NCI-H460 (cell line): ENCODE measurements around the gene UBAP2L. TPM values are rescaled to one million over a fixed set of nuclear protein-coding genes. Genes with fewer than 3 reads are reported as not detected.
"Not testable (repeated sequence)": the region's sequence is repeated elsewhere in the genome, so short reads cannot be mapped to it uniquely, and the experiment has no call there.

Source experiments
- DNase-seq: peaks from one replicate; pipeline ENCODE4 v3.0.0-alpha.2; 2016; ENCODE audit warnings: low read depth; ENCODE audit errors: extremely low read depth
- total RNA-seq: library from RNA; depleted of rRNA; stranded (reverse); fragments of >200 nt; shearing (Covaris generic); gene quantifications from 2 replicates; pipeline ENCODE4 v1.2.3, GENCODE V29; 2014

UBAP2L gene
- total RNA-seq, 1 experiment from 2014 or later, result 95.5 TPM

DNA sequence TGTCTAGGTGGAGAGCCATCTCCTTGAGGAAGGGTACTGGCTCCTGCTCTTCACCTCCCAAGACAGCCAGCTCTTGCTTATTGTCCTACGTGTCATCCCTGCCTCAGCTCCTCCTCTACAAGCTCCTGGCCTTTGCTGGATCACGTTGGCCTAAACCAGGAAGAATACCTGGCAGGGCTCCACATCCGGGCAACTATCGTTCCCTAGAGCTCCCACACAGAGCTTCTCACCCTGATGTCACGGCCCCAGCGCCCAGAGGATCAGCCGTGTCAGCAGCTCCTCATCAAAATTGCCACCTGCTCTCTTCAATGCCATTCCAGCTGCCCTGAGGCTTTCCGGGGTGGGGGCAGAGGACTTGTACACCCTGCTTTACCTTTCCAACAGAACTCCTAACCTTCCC, 26.9 kb upstream of the UBAP2L start:
- no peak for DNase-seq

DNA sequence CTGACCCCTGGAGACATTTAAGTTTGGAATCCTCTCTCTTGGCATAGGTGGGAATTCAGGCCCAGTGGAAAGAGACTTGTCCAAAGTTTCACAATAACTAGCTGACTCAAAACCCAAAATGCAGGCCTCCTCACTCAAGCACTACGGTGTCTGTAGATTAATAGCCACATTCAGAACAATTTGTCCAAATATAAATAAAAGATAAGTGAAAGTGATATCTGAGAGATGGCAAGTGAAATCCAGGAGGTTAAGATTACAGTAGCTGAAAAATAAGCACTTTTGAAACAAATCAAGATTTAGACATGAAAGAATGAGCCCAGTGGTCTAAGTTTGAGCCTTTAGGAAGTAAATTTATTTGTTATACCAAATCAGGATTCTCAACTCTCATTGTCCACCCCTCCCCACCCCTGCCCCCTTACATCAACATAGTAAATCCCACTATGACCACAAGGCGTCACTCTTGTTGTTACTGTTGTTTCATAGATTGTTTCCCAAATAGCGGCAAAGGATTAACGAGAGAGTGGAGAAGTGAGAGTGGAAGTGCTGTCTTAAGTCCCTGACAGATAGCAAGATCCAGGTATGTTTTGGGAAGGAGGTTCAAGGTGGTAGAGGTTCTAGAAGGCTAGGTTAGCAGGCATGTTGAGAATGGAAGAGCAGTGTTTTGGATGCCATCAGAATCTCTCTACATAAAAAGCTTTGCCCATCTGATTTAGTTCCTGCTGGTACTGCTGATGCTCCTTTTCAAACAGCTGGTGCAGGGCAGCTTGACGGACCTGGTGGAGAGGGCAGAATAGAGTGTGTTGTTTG, 21.8 kb upstream of the UBAP2L start:
- DNase-seq, result peak; percentile 64

DNA sequence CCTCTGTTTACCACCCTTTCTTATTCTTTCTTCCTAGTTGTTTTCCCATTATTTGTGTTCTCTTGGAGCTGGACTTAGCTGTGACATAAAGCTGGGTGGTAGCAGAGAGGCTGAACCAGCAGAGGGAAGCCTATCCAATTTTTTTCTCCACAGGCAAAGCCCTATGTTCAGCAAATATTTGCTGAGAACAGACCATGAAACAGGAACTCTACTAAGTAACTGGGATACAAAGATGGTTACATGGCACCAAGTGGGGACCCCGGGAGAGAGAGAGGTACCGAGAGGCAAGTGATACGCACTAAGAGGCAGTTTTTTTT, 21.2 kb upstream of the UBAP2L start:
- DNase-seq, result no peak

DNA sequence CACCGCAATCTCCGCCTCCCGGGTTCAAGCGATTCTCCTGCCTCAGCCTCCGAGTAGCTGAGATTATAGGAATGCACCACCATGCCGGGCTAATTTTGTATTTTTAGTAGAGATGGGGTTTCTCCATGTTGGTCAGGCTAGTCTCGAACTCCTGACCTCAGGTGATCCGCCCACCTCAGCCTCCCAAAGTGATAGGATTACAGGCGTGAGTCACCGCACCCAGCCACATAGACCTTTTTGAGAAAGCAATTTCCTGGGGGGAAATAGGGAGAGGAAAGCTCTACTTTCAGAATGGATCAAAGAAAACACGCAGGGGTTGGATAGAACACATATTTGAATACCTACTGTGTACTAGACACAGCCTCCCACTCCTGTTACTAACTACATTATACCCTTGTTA, 15.0 kb upstream of the UBAP2L start:
- DNase-seq, result not testable (repeated sequence)

DNA sequence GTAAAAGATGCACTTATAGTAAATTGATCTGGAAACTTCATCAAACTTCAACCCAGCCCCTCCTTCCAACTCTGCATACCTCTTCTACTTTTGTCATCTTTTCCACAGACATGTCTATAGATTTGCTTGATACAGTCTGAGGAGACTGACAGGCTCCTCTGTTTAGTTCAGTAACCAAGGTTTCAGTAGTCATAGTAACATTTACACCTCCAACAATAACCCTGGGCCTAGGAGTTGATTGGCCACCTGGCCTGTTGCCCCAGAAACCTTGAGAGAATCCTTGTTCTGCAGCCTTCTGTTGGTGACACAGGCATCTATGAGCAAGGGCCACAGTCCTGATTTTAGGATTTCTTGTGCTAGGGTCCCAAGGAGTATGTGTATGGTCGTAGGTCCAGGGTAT, 14.6 kb upstream of the UBAP2L start, which contains the start of gene CFAP141:
TSS of gene CFAP141 (minus strand) at position 138 of the 400 bp plus-strand sequence. CDS start at position 112, 26 bp downstream.
- no peak for DNase-seq

DNA sequence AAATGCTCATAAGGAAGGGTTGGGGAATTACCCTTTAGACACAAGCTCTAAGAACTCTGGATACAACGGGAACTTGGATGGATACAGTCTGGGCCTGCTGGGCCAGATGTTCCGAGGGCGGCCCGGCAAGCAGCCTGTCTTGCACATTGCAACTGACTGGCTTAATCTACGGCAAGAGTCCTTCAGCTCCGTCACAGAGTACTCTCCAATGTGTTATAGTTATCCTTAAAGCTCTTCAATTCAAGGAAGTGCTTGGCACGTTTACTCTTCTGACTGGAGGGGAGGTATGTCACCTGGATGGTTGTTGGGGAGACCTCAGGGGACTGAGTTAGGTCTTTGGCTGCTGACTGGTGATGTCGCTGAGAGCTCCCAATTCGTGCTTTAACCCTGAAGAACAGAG, 13.5 kb upstream of the UBAP2L start:
- no peak for DNase-seq

DNA sequence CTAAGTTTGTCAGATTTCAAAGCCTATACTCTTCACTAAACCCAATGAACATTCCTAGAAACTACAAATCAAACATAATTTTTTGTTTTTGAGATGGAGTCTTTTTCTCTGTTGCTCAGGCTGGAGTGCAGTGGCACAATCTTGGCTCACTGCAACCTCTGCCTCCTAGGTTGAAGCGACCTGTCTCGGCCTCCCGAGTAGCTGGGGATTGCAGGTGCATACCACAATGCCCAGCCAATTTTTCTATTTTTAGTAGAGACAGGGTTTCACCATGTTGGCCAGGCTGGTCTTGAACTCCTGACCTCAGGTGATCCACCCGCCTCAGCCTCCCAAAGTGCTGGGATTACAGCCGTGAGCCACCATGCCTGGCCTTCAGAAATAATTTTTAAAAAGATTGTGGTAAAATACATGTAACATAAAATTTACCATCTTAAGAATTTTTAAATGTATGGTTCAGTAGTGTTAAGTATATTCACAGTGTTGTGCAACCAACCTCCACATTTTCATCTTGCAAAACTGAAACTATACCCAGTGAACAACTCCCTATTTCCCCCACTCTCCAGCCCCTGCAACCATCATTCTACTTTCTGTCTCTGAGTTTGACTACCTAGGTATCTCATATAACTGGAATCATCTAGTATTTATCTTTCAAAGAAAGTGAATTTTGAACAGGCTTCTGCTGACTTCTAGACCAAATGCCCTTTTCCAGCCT, 11.9 kb upstream of the UBAP2L start:
- no peak for DNase-seq

DNA sequence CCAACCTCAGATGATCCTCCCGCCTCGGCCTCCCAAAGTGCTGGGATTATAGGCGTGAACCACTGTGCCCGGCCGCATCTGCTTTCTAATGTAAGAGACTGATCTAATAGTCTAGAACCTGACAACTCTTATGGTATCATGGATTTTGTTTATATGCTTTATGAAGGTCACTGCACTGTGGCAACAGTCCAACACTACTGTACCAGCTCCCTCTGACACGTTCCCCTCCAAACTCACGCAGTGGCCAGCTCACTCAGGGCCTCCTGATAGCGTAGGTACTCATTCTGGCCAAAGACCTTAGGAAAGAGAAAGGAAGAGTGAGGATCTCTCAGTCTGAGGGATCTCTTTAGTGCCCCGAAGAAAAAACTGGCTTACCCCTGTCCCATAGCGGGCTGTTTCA, 8.7 kb upstream of the UBAP2L start:
- DNase-seq, result no peak

DNA sequence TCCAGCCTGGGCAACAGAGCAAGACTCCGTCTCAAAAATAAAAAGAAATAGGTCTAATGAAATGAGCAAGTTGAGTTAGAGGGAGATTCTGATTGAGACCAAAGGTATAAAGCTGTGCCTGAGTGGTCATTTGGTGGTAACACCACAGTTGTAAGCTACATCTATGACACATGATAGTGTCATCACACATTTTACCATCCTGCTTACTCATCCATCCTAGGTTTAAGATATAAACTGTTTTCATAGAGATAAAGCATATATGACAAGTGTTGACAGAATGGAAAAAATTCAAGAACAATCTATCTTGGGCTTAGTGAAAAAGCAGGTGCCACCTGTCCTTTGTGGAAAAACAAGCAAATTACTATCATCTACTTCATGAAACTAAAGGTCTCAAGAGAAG, 7.5 kb upstream of the UBAP2L start:
- no peak for DNase-seq

DNA sequence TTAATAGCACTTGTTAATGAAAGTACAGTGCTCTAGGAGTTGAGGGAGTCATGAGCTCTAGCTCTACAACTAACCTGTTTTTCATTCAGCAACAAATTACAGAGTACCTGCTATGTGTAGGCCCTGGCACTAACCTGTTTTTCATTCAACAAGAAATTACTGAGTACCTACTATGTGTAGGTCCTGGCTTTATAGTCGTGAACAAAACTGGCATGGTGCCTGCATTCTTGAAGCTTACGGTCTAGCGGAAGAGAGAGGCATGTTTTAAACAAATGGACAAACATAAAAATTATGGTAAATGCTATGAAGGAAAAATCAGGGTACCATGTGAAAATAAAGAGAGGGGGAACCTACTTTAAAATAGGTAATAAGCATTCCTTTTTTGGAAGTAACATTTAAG, 2.2 kb upstream of the UBAP2L start:
- DNase-seq, result no peak

DNA sequence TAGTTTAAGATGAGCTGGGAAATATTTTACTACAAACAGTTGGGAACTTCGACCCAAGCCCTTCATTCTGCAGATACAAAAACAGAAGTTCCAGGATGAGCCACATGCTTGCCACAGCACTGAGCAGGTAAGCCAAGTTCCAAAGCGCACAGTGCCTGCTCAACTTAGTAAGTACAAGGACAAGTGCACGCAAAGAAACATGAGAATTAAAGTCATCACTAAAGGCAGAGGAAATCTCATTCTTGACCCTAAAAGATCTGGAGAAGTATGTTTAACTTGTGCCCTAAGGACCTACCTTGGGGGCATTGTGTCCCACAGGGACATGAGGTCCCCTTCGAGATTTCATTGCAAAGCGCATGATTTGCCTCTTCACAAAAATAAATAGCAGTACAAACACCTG, 1.2 kb upstream of the UBAP2L start:
- DNase-seq, result no peak

DNA sequence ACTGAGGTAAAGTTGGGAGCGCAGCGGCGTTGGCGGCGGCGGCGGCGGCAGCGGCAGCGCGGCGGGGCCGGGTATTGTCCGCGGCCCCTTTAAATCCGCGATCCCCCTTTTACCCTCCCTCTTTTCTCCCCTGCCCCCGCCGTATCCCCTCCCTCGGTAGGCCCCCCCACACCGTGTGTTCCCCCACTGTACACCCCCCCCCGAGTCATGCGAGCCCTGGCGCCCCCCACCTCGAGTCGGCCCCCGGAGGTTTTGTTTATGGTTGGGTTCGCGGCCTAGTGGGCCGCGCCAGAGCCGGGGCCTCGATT, 169 bp downstream of the UBAP2L start:
- DNase-seq, result no peak

DNA sequence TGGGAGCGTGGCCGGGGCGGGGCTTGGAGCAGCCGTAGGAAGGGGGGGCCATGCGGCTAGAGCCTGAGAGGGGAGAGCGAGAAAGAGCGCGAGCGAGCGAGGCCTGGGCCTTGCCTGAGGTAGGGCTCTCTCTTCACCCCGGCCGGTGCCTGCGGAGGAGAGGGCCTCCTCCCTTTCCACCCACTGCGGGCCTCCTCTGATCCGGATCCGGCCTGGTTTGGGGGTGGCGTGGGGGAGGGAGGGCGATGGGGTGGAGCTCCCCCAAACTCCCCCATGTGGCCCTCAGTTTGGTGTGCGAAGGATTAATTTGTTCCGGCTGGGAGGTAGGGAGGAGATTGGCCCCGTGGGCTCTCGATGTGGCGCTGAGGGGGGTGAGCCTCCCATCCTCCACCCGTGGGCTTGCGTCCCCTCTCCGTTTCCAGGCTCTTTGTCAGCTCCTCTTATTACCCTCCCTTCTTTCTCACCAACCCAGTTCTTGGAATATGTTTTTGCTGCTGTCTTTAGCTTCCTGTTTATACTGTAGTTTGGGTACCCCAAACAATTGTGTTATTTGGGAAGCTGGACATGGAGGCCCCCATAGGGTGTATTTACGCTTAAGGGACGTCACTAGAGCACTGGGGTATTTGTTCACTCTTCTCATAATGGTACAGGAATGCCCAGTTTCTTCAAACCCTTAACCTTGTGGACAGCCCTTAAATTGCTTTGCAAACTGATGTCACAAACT, 685 bp downstream of the UBAP2L start:
- DNase-seq, result peak; percentile 23

DNA sequence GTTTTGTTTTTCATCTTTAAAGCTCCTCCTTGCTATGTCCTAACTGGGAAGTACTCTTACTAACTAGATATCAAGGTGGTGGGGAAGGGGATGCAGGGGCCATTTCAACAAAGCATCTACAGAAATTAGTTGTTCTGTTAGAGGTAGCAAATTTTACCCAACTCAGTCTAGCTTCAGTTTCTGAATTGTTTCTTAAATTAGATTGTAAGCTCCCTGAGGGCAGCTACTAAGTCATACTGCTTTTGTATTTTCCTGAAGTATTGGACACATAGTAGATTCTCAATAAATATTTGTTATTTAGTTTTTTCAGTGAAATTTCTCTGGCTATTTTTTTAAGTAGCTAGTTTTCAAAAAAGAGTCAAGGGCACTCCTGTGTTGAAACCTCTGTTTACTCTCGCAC, 1.8 kb downstream of the UBAP2L start:
- DNase-seq, result no peak

DNA sequence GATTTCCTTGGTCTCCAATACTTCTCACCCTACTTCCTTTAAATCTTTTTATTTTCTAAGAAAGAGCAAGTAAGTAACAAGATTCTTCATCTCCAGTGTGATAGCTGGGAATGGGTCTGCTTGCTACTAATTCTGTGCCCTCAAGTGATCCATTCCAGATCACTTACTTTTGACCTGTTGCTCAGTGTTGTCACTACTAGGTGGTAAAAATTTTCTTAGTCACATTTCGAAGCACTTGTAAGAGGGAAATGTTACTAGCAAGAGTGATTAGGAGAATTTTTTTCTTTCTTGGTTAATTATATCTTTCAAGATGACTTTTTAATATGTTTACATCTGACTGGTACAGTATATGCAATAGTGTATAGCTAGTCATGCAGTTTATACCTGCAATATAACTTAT, 2.2 kb downstream of the UBAP2L start:
- DNase-seq, result no peak

DNA sequence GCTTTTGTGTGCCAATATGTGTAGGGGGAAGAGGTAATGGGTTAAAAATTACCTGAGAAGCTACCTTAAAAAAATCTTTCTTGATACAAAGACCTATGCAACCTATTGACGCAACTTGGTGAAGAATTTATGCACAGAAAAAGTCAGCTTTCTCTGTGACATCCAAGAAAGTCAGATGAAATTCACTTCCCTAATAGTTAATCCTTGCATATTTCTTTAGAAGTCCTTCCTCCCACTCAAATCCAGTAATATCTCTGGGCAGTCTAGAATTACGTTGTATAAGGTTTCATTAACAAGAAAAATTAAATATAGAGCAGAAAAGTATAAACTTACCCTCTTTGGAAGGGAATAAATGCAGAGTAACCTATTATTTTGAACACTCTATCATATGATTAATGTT, 2.9 kb downstream of the UBAP2L start:
- no peak for DNase-seq

DNA sequence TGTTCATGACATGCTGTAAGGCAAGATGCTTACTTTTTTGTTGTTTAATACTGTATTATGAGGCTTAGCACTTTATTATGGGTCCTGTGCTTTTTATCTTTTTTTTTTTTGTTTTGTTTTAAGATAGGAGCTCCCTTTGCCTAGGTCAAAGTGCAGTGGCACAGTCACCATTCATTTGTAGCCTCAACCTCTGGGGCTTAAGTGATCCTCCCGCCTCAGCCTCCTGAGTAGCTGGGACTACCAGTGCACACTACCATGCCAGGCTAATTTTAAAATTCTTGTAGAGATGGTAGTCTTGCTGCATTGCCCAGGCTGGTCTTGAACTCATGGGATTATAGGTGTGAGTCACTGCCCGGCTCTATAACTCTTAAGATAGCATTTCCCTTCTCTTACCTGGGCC, 4.6 kb downstream of the UBAP2L start:
- no peak for DNase-seq

DNA sequence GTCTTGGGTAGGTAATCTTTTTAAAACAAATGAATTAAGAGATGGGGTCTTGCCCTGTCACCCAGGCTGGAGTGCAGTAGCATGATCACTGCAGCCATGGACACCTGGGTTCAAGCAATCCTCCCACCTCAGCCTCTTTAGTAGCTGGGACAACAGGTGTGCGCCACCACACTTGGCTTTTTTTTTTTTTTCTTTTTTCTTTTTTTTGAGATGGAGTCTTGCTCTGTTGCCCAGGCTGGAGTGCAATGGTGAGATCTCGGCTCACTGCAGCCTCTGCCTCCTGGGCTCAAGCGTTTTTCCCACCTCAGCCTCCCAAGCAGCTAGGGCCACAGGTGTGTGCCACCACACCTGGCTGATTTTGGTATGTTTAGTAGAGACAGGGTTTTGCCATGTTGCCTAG, 10.4 kb downstream of the UBAP2L start:
- not testable (repeated sequence) for DNase-seq

DNA sequence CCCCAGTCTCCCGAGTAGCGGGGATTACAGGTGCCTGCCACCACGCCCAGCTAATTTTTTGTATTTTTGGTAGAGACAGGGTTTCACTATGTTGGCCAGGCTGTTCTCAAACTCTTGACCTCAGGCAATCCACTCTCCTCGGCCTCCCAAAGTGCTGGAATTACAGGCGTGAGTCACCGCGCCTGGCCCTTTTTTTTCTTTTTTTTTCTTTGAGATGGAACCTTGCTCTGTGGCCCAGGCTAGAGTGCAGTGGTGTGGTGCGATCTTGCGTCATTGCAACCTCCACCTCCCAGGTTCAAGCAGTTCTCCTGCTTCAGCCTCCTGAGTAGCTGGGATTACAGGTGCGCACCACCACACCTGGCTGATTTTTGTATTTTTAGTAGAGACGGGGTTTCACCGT, 12.4 kb downstream of the UBAP2L start:
- DNase-seq, result not testable (repeated sequence)

DNA sequence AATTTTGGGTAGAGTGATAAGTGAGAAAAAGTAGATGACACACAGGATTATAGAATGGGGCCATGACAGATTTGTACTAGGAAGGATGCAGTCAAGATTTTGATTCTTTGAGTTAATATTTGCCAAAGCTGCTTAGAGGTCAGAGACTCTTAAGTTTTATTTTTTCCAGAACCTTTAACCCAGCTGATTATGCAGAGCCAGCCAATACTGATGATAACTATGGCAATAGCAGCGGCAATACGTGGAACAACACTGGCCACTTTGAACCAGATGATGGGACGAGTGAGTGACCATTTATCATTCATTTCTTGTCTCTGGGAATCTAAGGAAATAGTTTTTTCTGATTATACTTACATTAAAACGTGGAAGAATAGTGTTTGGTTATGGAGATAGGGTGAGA, 16.1 kb downstream of the UBAP2L start:
- DNase-seq, result no peak

DNA sequence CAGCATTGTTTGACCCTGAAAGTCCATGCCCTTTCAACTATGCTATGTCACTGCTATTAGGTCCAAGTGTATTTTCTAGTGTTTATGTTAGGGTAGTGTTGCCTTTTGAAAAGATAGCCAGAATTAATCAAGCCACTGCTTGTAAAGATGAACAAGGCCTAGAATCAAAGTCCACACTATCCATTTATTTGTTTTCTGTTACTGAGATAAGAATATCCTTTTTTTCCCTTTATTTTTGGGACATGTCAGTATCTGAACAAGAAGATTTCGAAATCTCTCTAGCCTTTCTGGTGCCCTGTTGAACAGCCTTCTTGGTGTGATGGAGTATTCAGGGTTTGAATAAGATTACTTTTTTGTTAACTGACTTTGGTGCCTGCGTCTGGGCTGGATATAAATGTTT, 16.7 kb downstream of the UBAP2L start:
- DNase-seq, result no peak
